Activated CD8-positive, alpha-beta T cell treated with anti-CD3 and anti-CD28 coated beads for 36 hours (primary cell): ENCODE measurements around the gene LAGE3. TPM values are rescaled to one million over a fixed set of nuclear protein-coding genes. Genes with fewer than 3 reads are reported as not detected.
A peak's percentile ranks its signal among the peaks of the same experiment; 100 is the strongest.

Experiments used
- ATAC-seq: fragments of 200-7000 bp; cut with Tn5 transposase; one replicate; pipeline ENCODE4 v1.10.0; 2021; ENCODE audit warnings: mild to moderate bottlenecking, moderate library complexity
- CTCF ChIA-PET: fragments of 350-600 bp; sonication (Branson Sonifier 250); formaldehyde crosslinking; loops from one replicate; lab custom pipeline; 2021; ENCODE audit warnings: antibody characterized with exemption; lab: Charles Lee
- POLR2A ChIA-PET: fragments of 350-600 bp; sonication (Branson Sonifier 250); formaldehyde crosslinking; loops from one replicate; lab custom pipeline; 2021; ENCODE audit warnings: antibody characterized with exemption; lab: Charles Lee
- DNase-seq: peaks from one replicate; pipeline ENCODE4 v3.0.0-alpha.2; 2020
- H3K27ac Mint-ChIP-seq: one replicate; pipeline ENCODE4 v1.8.0; 2021; ENCODE audit warnings: mild to moderate bottlenecking, mixed read lengths
- H3K27me3 Mint-ChIP-seq: one replicate; pipeline ENCODE4 v1.8.0; 2021; ENCODE audit warnings: mixed read lengths
- H3K36me3 Mint-ChIP-seq: one replicate; pipeline ENCODE4 v1.8.0; 2021; ENCODE audit warnings: low read depth, mixed read lengths
- H3K4me1 Mint-ChIP-seq: one replicate; pipeline ENCODE4 v1.8.0; 2021; ENCODE audit warnings: low read depth, mixed read lengths
- H3K4me3 Mint-ChIP-seq: one replicate; pipeline ENCODE4 v1.8.0; 2021; ENCODE audit warnings: mild to moderate bottlenecking, moderate library complexity, mixed read lengths
- H3K9me3 Mint-ChIP-seq: one replicate; pipeline ENCODE4 v1.8.0; 2021; ENCODE audit warnings: mixed read lengths
- intact Hi-C: fragments of 100-400 bp; cut with micrococcal nuclease; formaldehyde crosslinking; loops from one replicate; pipeline ENCODE4 v1.10.0; 2022
- total RNA-seq, 2 experiments: library from RNA; stranded (reverse); gene quantifications; one replicate each; pipeline ENCODE4 v1.2.3, GENCODE V29; 2021
- TF ChIP-seq, protein P1 (sequence below): fragments of 200-600 bp; IDR thresholded peaks from one replicate; pipeline ENCODE4 v1.8.0; 2022; ENCODE audit warnings: antibody characterized with exemption, mild to moderate bottlenecking

Gene LAGE3
- total RNA-seq, 2 experiments from 2014 or later = 49.8 to 50.1 TPM

DNA sequence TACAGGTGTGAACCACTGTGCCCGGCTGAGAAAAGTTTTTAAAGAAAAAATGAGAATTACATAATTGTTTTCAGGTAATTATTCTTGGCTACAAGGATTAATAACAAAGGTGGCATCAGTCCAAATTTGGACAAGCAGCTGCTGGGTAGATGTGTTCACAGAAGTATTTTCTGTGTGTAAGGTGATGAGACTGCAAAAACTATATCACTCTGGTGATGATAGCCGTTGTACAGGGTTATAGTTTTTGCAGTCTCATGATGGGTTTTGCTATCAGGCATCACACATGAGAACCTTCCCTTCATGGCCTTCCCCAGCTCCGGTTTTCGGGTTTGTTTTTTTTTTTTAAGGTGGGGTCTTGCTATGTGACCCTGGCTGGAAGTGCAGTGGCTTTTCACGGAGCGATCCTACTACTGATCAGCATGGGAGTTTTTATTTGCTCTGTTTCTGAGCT is 16.4 kb upstream of the LAGE3 start:
- Mint-ChIP-seq H3K4me1 (peaks cover 4% of the 10 kb centered on the region), H3K27me3 (no peaks in the 10 kb centered on the region), H3K4me3 (no peak overlapping the region), H3K27ac (no peak overlapping the region), H3K36me3 (no peaks in the 10 kb centered on the region), H3K9me3 (no peaks in the 10 kb centered on the region)
- TF ChIP-seq, protein P1, sequence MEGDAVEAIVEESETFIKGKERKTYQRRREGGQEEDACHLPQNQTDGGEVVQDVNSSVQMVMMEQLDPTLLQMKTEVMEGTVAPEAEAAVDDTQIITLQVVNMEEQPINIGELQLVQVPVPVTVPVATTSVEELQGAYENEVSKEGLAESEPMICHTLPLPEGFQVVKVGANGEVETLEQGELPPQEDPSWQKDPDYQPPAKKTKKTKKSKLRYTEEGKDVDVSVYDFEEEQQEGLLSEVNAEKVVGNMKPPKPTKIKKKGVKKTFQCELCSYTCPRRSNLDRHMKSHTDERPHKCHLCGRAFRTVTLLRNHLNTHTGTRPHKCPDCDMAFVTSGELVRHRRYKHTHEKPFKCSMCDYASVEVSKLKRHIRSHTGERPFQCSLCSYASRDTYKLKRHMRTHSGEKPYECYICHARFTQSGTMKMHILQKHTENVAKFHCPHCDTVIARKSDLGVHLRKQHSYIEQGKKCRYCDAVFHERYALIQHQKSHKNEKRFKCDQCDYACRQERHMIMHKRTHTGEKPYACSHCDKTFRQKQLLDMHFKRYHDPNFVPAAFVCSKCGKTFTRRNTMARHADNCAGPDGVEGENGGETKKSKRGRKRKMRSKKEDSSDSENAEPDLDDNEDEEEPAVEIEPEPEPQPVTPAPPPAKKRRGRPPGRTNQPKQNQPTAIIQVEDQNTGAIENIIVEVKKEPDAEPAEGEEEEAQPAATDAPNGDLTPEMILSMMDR = no peak
- CTCF ChIA-PET = no interaction called here
- POLR2A ChIA-PET = interaction anchor here (0.9 kb wide), 1 partner anchor 18 kb away, joined by 3 read pairs; no protein-coding TSS in a partner anchor
- no peak for ATAC-seq
- no peak for DNase-seq
- intact Hi-C loops = no loop called here

DNA sequence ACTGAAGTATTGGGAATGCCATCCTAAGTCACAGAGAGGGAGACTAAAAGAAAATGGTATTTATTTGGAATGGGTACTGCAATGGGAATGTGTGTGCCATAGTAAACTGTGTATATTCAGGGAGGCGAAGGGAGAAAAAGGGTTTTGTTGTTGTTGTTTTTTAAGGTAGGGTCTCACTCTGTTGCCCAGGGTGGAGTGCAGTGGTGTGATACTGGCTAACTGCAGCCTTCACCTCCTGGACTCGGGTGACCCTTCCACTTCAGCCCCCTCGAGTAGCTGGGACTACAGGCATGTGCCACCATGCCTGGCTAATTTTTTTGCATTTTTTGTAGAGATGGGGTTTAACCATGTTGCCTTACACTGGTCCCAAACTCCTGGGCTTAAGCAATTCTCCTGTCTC is 15.6 kb upstream of the LAGE3 start:
- CTCF ChIA-PET = no interaction called here
- intact Hi-C loops = no loop called here
- ATAC-seq = no peak
- no peak for DNase-seq
- Mint-ChIP-seq H3K4me3 (no peak overlapping the region), H3K36me3 (no peaks in the 10 kb centered on the region), H3K4me1 (peaks cover 4% of the 10 kb centered on the region), H3K27me3 (no peaks in the 10 kb centered on the region), H3K9me3 (no peaks in the 10 kb centered on the region), H3K27ac (no peak overlapping the region)
- POLR2A ChIA-PET = interaction anchor here (0.9 kb wide), 1 partner anchor 18 kb away, joined by 3 read pairs; no protein-coding TSS in a partner anchor
- TF ChIP-seq, protein P1 = no peak

DNA sequence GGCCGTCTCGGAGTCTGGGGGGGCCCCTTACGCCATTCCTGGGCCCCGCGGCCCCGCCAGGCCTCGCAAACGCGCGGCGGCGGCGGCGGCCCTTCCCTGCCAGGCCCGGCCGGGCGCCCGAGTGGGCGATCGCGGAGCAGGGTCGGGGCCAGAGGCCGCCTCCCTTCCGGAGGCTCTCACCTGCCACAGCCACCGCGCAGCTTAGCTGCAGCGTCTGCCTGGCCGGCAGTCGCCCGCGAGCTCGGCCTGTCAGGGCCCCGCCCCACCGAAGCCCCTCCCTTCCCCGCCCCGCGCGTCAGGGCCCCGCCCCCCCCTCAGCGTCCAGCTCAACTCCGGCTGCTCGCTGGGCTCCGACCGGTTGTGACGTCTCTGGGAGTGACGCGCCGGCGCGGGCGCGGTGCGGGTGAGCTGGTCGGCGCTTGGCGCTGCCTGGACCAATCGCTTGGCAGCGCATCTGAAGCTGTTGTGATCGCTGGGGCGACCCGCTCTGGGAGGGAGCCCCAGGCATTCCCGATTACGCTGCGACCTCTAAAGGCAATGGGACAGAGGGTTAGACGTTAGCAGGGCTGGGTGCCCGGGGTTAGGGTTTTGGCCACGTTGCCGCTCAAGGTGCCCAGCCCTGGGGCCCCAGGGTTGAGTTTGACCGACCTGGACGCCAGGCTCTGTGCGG is 11.5 kb upstream of the LAGE3 start, which contains the start of gene SLC10A3:
Gene SLC10A3, minus strand, starts transcription at position 216 of the 670 bp plus-strand sequence. CDS start 1,689 bp downstream, outside the sequence.
- Mint-ChIP-seq H3K4me3 (peak within 1 kb of the TSS; percentile 89), H3K27ac (peak within 1 kb of the TSS; percentile 90), H3K27me3 (no peaks in the 10 kb centered on the region), H3K4me1 (peaks cover 19% of the 10 kb centered on the region), H3K36me3 (peaks cover 7% of the 10 kb centered on the region), H3K9me3 (no peaks in the 10 kb centered on the region)
- intact Hi-C loops = loop anchor here (2.0 kb wide), 1 partner anchor 44 kb away; no protein-coding TSS in a partner anchor
- DNase-seq = peak; percentile 91
- TF ChIP-seq, protein P1 = no peak
- CTCF ChIA-PET = interaction anchor here (0.5 to 2.0 kb wide), 8 partner anchors 9 to 117 kb away, joined by 3 to 6 read pairs (median 3); no protein-coding TSS in a partner anchor
- ATAC-seq = peak; percentile 87
- POLR2A ChIA-PET = interaction anchor here (0.7 to 1.6 kb wide), 8 partner anchors 9 to 420 kb away, joined by 3 to 6 read pairs (median 4); no protein-coding TSS in a partner anchor

DNA sequence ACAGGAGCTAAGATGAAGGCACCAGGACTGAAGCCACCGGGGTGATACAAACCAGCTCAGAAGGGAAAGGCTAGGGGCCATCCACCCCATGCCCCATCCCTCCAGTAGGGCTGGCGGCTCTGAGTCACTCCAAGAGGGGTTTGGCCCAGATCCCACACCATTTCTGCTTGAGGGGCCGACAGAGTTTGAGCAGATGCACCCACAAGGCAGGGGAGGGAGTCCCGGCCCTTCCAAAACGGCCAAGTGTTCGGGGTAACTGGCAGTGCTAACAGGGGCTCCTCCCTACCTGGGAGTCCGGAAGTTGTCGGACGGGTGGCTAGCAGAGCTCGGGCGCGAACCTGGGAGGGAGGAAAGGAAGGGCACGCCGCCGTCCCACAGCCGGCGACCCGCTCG is 10.9 kb upstream of the LAGE3 start:
- ChIA-PET CTCF (interaction anchor here (0.5 to 2.0 kb wide), 9 partner anchors 9 to 116 kb away, joined by 3 to 6 read pairs (median 3); no protein-coding TSS in a partner anchor), POLR2A (interaction anchor here (0.7 to 2.6 kb wide), 9 partner anchors 9 to 420 kb away, joined by 3 to 16 read pairs (median 4); partner anchors contain the start of gene RPL10)
- DNase-seq (peak; percentile 50), ATAC-seq (peak; percentile 31)
- H3K9me3 Mint-ChIP-seq = no peaks in the 10 kb centered on the region
- peaks cover 19% of the 10 kb centered on the region for H3K4me1 Mint-ChIP-seq
- peaks cover 11% of the 10 kb centered on the region for H3K36me3 Mint-ChIP-seq
- no peaks in the 10 kb centered on the region for H3K27me3 Mint-ChIP-seq
- H3K27ac Mint-ChIP-seq = peak overlapping the region; percentile 90
- H3K4me3 Mint-ChIP-seq = peak overlapping the region; percentile 89
- intact Hi-C loops = loop anchor here (2.0 kb wide), 1 partner anchor 45 kb away; no protein-coding TSS in a partner anchor
- TF ChIP-seq, protein P1 = no peak
